ENCODE data around the gene KDM2B.
A peak's percentile ranks its signal among the peaks of the same experiment; 100 is the strongest.

Gene KDM2B

GRCh38 chr12:121427556-121428050, 153.2 kb downstream of the KDM2B start:
- in situ Hi-C loops (cut with HindIII; ENCODE audit: low pct_ligation_motif_present, low pct_unique_long_range_greater_than_20kb, low sequenced_read_pairs) = no loop called here
- peak; percentile 58 for DNase-seq

GRCh38 chr12:121424624-121424975, 156.2 kb downstream of the KDM2B start:
- in situ Hi-C loops (cut with HindIII; ENCODE audit: low pct_ligation_motif_present, low pct_unique_long_range_greater_than_20kb, low sequenced_read_pairs) = no loop called here
- no peak for DNase-seq

GRCh38 chr12:121423682-121424623, 156.9 kb downstream of the KDM2B start:
- no peak for DNase-seq
- in situ Hi-C loops (cut with HindIII; ENCODE audit: low pct_ligation_motif_present, low pct_unique_long_range_greater_than_20kb, low sequenced_read_pairs) = no loop called here

- no peak for DNase-seq
- in situ Hi-C loops (cut with HindIII; ENCODE audit: low pct_ligation_motif_present, low pct_unique_long_range_greater_than_20kb, low sequenced_read_pairs) = no loop called here
These were observed 157.6 kb downstream of the KDM2B start for GRCh38 chr12:121423253-121423652.

DNA sequence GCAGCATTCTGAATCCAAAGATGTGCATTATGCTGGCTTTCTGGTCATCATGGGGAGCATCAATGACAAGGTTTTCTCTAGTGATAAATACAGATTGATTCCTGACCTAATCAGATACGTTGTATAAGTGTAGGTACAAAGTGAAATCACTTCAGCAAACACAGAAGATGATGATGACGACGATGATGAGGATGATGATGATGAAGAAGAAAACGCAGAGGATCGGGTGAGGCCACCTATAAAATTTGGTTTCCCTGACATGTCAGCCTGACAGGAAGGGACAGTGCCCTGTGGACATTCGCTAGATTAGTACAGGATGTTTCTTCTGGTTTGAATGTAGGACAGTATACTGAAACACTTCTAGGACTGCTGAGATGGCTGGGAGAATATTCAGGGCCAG, 160.7 kb downstream of the KDM2B start:
- in situ Hi-C loops (cut with HindIII; ENCODE audit: low pct_ligation_motif_present, low pct_unique_long_range_greater_than_20kb, low sequenced_read_pairs) = no loop called here
- no peak for DNase-seq

GRCh38 chr12:121417847-121418246, 163.0 kb downstream of the KDM2B start:
- in situ Hi-C loops (cut with HindIII; ENCODE audit: low pct_ligation_motif_present, low pct_unique_long_range_greater_than_20kb, low sequenced_read_pairs) = no loop called here
- no peak for DNase-seq

- in situ Hi-C loops (cut with HindIII; ENCODE audit: low pct_ligation_motif_present, low pct_unique_long_range_greater_than_20kb, low sequenced_read_pairs) = no loop called here
- no peak for DNase-seq
These were observed 166.9 kb downstream of the KDM2B start for GRCh38 chr12:121413917-121414316.

DNA sequence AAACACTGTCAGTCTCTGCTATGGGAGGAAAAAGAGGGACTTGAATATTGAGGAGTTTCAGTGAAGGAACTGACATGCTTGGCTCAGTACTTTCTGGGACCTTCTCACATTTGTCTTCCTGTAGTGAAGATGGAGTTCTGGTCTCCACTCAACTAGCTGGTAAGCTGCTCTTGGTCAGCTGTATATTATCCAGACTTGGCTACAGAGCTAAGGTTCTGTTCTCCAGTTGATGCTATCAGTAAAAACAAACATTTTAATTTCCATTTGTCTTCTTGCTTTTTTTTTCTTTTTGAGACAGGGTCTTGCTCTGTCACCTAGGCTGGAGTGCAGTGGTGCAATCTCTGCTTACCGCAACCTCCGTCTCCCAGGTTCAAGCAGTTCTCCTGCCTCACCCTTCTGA, 175.6 kb downstream of the KDM2B start:
- no peak for DNase-seq
- in situ Hi-C loops (cut with HindIII; ENCODE audit: low pct_ligation_motif_present, low pct_unique_long_range_greater_than_20kb, low sequenced_read_pairs) = no loop called here

GRCh38 chr12:121404734-121405133, 176.1 kb downstream of the KDM2B start:
- no peak for DNase-seq
- in situ Hi-C loops (cut with HindIII; ENCODE audit: low pct_ligation_motif_present, low pct_unique_long_range_greater_than_20kb, low sequenced_read_pairs) = no loop called here

- in situ Hi-C loops (cut with HindIII; ENCODE audit: low pct_ligation_motif_present, low pct_unique_long_range_greater_than_20kb, low sequenced_read_pairs) = no loop called here
- DNase-seq = no peak
These were observed 177.1 kb downstream of the KDM2B start for GRCh38 chr12:121403721-121404120.

DNA sequence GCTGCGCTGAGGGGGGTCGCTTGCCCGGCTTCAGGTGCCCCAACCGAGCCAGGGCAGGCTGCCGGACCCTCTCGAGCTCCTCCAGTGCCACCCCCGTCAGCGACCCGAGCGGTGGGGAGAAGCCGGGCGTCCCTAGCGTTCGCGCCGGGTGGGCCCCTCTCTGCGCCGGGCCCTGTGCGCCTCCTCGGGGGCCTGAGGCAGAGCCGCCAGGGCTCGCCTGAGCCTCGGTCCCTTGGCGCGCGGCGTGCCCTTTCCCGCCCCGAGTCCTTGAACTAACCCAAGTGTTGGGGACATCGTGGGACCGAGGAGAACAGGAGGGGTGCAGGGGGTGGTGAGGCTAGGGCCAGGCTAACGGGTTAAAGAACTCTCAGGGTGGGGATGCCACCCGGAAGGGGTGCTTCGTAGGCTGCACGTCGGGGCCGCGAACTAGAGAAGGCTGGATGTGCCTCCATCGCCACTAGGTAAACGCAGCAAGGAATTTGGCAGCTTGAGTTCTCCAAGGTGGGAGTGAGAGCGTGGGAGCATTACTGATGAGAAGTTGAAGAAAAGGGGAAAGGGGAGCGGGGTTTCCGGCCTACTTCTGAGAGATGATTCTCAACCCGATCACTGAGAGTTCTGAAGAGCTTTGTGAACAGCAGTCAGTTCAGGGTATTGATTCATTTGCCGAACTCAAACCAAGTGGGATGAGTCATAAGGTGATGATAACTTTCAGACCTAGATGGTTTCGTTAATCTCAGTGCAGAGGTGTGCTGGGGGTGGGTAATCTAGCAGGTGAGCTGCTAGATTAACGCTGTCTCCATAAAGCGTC, 180.3 kb downstream of the KDM2B start:
- in situ Hi-C loops (cut with HindIII; ENCODE audit: low pct_ligation_motif_present, low pct_unique_long_range_greater_than_20kb, low sequenced_read_pairs) = no loop called here
- DNase-seq = peak; percentile 67

- in situ Hi-C loops (cut with HindIII; ENCODE audit: low pct_ligation_motif_present, low pct_unique_long_range_greater_than_20kb, low sequenced_read_pairs) = no loop called here
- peak; percentile 100 for DNase-seq
These were observed 181.2 kb downstream of the KDM2B start, which contains the start of gene RNF34 for GRCh38 chr12:121399391-121400331. Gene RNF34 (plus strand): TSS chr12:121400118. CDS start chr12:121400213, 95 bp downstream.

DNA sequence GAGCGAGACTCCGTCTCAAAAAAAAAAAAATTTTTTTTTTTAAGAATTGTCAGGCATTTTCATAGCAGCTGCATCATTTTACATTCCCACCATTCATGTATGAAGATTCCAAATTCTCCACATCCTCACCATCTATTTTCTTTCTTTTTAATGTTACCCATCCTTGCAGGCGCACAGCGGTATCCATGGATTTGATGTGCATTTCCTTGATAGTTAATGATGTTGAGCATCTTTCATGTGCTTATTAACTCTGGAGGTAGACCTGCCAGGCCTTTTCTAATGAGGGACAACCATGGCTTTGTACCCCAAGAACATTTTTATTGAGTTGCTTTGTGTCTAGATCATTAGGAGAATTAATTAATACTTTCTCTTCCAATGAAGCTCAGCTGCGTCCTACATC, 182.5 kb downstream of the KDM2B start:
- in situ Hi-C loops (cut with HindIII; ENCODE audit: low pct_ligation_motif_present, low pct_unique_long_range_greater_than_20kb, low sequenced_read_pairs) = no loop called here
- no peak for DNase-seq

- in situ Hi-C loops (cut with HindIII; ENCODE audit: low pct_ligation_motif_present, low pct_unique_long_range_greater_than_20kb, low sequenced_read_pairs) = no loop called here
- DNase-seq = no peak
These were observed 183.3 kb downstream of the KDM2B start for GRCh38 chr12:121397521-121397920.

DNA sequence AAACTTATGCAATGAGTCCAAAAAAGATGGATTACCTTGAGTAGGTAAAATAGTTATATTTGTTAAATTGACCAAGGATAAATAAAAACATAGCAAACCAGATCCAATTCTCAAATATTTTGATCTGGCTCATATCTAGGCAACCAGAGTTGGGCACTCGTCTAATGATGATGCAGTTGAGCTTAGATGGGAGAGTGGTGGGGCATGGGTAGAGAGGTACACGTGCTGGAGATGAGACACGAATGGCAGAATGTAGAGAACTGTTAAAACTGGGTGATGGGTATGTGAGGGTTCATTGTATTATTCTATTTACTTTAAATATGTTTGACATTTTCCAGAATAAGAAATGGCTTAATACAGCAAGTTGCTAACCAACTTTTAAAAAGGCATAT, 188.5 kb downstream of the KDM2B start:
- no peak for DNase-seq
- in situ Hi-C loops (cut with HindIII; ENCODE audit: low pct_ligation_motif_present, low pct_unique_long_range_greater_than_20kb, low sequenced_read_pairs) = no loop called here

DNA sequence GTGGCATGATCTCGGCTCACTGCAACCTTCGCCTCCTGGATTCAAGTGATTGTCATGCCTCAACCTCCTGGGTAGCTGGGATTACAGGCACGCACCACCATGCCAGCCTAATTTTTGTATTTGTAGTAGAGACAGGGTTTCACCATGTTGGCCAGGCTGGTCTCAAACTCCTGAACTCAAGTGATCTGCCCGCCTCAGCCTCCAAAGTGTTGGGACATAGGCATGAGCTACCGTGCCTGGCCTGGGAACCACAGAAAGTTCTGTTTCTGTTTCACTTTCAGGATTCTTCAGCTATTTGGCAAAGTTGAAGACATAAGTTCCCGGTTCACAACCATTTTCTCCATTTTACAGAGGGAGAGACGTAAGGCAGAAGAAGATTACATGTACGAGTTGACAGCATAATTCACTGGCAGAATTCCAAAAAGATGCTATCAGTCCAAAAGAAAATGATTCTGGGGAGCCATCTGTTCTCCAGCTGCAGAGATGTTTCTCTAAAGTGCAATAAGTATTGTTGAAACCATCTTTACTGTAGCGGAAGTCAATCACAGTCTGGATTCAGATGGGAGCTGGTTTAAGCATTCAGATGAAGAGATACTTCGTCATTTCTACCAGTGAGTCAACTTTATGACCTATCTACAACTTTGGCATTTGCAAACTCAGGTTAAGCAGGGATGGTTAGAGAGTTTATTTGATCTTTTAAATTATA, 189.1 kb downstream of the KDM2B start:
- no peak for DNase-seq
- in situ Hi-C loops (cut with HindIII; ENCODE audit: low pct_ligation_motif_present, low pct_unique_long_range_greater_than_20kb, low sequenced_read_pairs) = no loop called here

GRCh38 chr12:121390856-121391255, 190.0 kb downstream of the KDM2B start:
- no peak for DNase-seq
- in situ Hi-C loops (cut with HindIII; ENCODE audit: low pct_ligation_motif_present, low pct_unique_long_range_greater_than_20kb, low sequenced_read_pairs) = no loop called here

DNA sequence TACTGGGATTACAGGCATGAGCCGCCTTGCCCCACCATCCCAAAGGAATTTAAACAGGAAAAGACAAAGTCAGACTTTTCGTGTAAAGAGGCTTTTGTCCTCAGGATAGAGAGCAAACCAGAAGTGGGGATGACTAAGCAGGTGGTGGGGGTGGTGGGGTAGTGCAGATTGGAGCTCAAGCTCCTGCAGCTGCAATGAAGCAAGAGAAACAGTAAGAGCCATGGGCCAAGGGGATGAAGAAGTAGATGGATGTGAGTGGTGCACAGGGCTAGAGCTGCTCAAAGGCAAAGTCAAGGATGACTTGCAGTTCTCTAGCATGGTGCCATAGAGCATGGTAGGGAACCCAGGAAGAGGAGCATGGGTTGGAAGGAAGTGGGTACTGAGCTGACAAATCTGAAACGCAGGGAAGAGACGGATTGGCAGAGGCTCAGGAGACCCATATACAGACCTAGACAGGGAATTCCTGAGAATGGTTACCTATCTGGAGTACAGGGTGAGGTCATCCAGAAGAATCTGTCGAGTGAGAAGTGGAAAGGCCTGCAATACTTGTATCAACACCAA, 192.3 kb downstream of the KDM2B start:
- in situ Hi-C loops (cut with HindIII; ENCODE audit: low pct_ligation_motif_present, low pct_unique_long_range_greater_than_20kb, low sequenced_read_pairs) = no loop called here
- no peak for DNase-seq

All from ACHN (cell line).